Natural killer cell (primary cell): ENCODE results near the gene DTX2. TPM values are rescaled to one million over a fixed set of nuclear protein-coding genes. Genes with fewer than 3 reads are reported as not detected.
"Not testable (repeated sequence)": the region's sequence is repeated elsewhere in the genome, so short reads cannot be mapped to it uniquely, and the experiment has no call there.

ENCODE experiments used
- ATAC-seq, 3 donors: fragments of 150-1000 bp in 2 of 3; fragments of 200-7000 bp in 1 of 3; cut with Tn5 transposase; 1 replicate in 1 of 3; 2 replicates in 2 of 3; pipeline ENCODE4 v1.10.0; 2021; ENCODE audit warnings: mild to moderate bottlenecking in 2 of 3, moderate library complexity in 2 of 3
- DNase-seq, 2 donors: peaks; one replicate each; pipeline versions ENCODE4 v3.0.0 to v3.0.0-alpha.2; 2013 to 2021; ENCODE audit warnings: mixed read lengths in 1 of 2
- H3K27ac ChIP-seq: one replicate; pipeline ENCODE4 v1.5.1; 2013; ENCODE audit warnings: mild to moderate bottlenecking, low read length
- H3K27me3 ChIP-seq: one replicate; pipeline ENCODE4 v1.6.1; 2013; ENCODE audit warnings: low read length; ENCODE audit not compliant: control insufficient read depth, insufficient read depth
- H3K36me3 ChIP-seq: one replicate; pipeline ENCODE4 v1.6.1; 2013; ENCODE audit warnings: low read length; ENCODE audit not compliant: control insufficient read depth, insufficient read depth
- H3K4me1 ChIP-seq: one replicate; pipeline ENCODE4 v1.6.1; 2013; ENCODE audit warnings: low read length; ENCODE audit not compliant: control insufficient read depth, insufficient read depth
- H3K4me3 ChIP-seq: one replicate; pipeline ENCODE4 v1.5.1; 2013; ENCODE audit warnings: low read length
- H3K9me3 ChIP-seq: one replicate; pipeline ENCODE4 v1.6.1; 2013; ENCODE audit warnings: low read length; ENCODE audit not compliant: control insufficient read depth, insufficient read depth
- H3K27ac Mint-ChIP-seq, 2 donors: one replicate each; pipeline ENCODE4 v1.8.0; 2022; ENCODE audit warnings: mild to moderate bottlenecking in 2 of 2, mixed read lengths in 2 of 2, moderate library complexity in 1 of 2
- H3K27me3 Mint-ChIP-seq, 2 donors: one replicate each; pipeline ENCODE4 v1.8.0; 2022; ENCODE audit warnings: low read depth in 2 of 2, mixed read lengths in 2 of 2
- H3K36me3 Mint-ChIP-seq: one replicate; pipeline ENCODE4 v1.8.0; 2022; ENCODE audit warnings: mixed read lengths
- H3K4me1 Mint-ChIP-seq, 2 donors: one replicate each; pipeline ENCODE4 v1.8.0; 2022; ENCODE audit warnings: mixed read lengths in 2 of 2
- H3K4me3 Mint-ChIP-seq: one replicate; pipeline ENCODE4 v1.8.0; 2022; ENCODE audit warnings: mild to moderate bottlenecking, moderate library complexity, mixed read lengths
- H3K9me3 Mint-ChIP-seq, 2 donors: one replicate each; pipeline ENCODE4 v1.8.0; 2022; ENCODE audit warnings: mixed read lengths in 2 of 2
- WGBS: methylation state at CpG from one replicate; pipeline ENCODE4 v1.1.7; 2013; ENCODE audit warnings: missing lambda C conversion rate; ENCODE audit not compliant: insufficient coverage; 5-methylcytosine and 5-hydroxymethylcytosine counted together
- intact Hi-C: fragments of 100-400 bp; cut with micrococcal nuclease; formaldehyde crosslinking; loops from one replicate; pipeline ENCODE4 v1.14.2; 2022
- total RNA-seq, 4 donors: library from RNA; stranded (reverse); fragments of 120-200 nt in 1 of 4; gene quantifications; one replicate each; pipeline versions ENCODE4 v1.2.3 to v1.2.4, GENCODE V29; 2013 to 2022

The DTX2 gene
- total RNA-seq, 3 donors from 2014 or later (not counting 1 experiment from before 2014, with no cell fraction given): 32.3 to 48.3 (median 40.5) TPM

DNA sequence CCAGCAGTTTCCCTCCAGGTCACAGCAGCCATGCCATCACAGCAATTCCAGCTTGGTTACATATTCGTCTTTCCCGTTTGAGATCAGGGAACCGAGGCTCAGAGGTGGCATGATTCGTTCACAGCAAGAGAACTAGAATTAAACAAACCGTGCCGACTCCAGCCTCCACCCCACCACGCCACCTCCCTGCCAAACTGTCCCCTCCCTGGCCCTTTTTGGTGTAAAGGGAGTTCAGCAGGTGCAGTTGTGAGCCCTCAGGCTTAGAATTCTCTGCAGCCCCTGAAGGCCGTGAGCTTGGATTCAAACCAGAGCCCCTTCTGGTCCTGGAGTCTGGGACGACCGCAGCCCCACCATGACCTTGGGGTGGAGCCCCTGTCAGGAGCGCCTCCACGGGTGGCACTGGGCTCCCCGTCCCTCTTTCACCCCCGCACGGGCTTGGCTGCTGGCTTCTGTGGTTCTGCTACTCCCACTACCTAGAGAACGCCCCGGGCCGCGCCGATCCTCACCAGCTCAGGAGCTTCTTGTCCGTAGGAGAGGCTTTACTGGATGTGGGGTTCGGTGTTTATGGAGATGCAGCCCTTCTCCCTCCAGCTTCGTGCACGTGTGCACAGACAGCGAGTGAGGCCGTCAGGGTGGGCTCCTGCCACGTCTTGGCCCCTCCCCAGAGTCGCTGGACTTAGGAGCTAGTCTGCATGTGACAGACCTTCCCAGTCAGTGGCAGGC is 37.9 kb downstream of the DTX2 start:
- H3K27me3 Mint-ChIP-seq, H3K4me3 Mint-ChIP-seq, H3K27ac Mint-ChIP-seq, H3K9me3 ChIP-seq, H3K27ac ChIP-seq, H3K36me3 ChIP-seq, H3K27me3 ChIP-seq, H3K4me1 ChIP-seq, DNase-seq, H3K4me3 ChIP-seq, intact Hi-C loops, H3K9me3 Mint-ChIP-seq, H3K36me3 Mint-ChIP-seq, ATAC-seq, H3K4me1 Mint-ChIP-seq: not testable (repeated sequence)
- 83% methylated on average over 6 of the region's 28 CpGs for WGBS

DNA sequence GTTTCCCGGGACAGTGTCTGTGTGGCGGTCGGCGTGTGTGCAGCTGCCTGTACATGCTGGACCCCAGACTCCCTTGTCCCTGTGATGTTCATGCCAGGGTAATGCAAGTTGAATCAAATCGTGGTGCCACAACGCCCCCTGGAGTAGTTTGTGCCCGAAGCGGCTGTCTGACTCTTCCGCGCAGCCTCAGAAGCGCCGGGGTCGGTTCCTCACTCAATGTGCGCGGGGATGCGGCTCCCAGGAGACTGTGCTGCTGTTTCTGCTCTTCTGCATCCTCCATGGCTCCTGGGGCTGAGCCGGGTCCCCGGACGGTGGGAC is 38.4 kb downstream of the DTX2 start:
- intact Hi-C loops: loop anchor here (10.0 kb wide), 1 partner anchor 495 kb away; no protein-coding TSS in a partner anchor
- H3K4me1 Mint-ChIP-seq: not testable (repeated sequence)

DNA sequence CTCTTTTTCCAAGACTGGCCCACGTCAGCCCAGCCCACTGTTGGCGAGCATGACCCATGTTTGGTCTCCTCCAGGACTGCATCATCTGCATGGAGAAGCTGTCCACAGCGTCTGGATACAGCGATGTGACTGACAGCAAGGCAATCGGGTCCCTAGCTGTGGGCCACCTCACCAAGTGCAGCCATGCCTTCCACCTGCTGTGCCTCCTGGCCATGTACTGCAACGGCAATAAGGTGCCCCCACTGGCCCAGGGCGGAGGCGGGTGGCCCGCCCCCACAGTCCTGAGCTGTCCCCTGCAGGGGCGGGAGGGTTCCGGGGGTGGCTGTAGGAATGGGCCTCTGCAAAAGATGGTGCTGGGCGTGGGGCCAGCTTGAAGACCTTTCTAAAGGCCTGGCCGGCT is 40.7 kb downstream of the DTX2 start:
- 89% methylated on average over 13 of the region's 13 CpGs for WGBS
- intact Hi-C loops: loop anchor here (10.0 kb wide), 1 partner anchor 493 kb away; no protein-coding TSS in a partner anchor
- H3K27ac ChIP-seq, DNase-seq, H3K9me3 Mint-ChIP-seq, H3K27me3 ChIP-seq, H3K4me3 Mint-ChIP-seq, H3K4me1 ChIP-seq, H3K9me3 ChIP-seq, ATAC-seq, H3K36me3 Mint-ChIP-seq, H3K4me1 Mint-ChIP-seq, H3K36me3 ChIP-seq, H3K27ac Mint-ChIP-seq, H3K4me3 ChIP-seq, H3K27me3 Mint-ChIP-seq: not testable (repeated sequence)

More for the DNA sequence above, 38.4 kb downstream of the DTX2 start:
- not testable (repeated sequence) for H3K4me3 ChIP-seq, H3K27me3 ChIP-seq, H3K9me3 ChIP-seq, H3K4me1 ChIP-seq, H3K27ac Mint-ChIP-seq, DNase-seq, H3K27ac ChIP-seq, H3K4me3 Mint-ChIP-seq, H3K36me3 ChIP-seq, H3K36me3 Mint-ChIP-seq, H3K9me3 Mint-ChIP-seq, H3K27me3 Mint-ChIP-seq
- ATAC-seq: peak in 1 of 3 donors; percentile 38
- WGBS: no CpG with 5 or more reads among the region's 19 CpGs

GRCh38 chr7:76502836-76503235 is 41.3 kb downstream of the DTX2 start:
- H3K27me3 Mint-ChIP-seq, H3K27me3 ChIP-seq, H3K4me1 Mint-ChIP-seq, H3K4me3 Mint-ChIP-seq, H3K4me1 ChIP-seq, H3K4me3 ChIP-seq, H3K36me3 Mint-ChIP-seq, DNase-seq, H3K9me3 Mint-ChIP-seq, H3K36me3 ChIP-seq, H3K27ac ChIP-seq, H3K27ac Mint-ChIP-seq, ATAC-seq, H3K9me3 ChIP-seq: not testable (repeated sequence)
- 93% methylated on average over 15 of the region's 16 CpGs for WGBS
- intact Hi-C loops: loop anchor here (10.0 kb wide), 1 partner anchor 492 kb away; no protein-coding TSS in a partner anchor

DNA sequence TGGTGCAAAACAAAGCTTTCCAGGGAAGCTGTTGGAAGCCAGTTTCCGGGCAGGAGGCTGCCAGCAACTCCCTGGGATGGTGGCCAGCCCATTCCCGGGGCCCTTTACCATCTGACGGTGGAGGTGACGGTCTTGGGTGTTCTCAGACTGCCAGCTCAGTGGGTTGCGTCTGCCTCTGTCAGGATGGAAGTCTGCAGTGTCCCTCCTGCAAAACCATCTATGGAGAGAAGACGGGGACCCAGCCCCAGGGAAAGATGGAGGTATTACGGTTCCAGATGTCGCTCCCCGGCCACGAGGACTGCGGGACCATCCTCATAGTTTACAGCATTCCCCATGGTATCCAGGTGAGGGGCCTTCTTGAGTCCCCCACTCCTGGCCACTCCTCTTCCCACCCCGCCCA is 41.7 kb downstream of the DTX2 start:
- DNase-seq, H3K4me1 ChIP-seq, H3K36me3 ChIP-seq, H3K27ac ChIP-seq, H3K27me3 ChIP-seq, H3K36me3 Mint-ChIP-seq, H3K4me3 Mint-ChIP-seq, H3K27ac Mint-ChIP-seq, H3K4me3 ChIP-seq, H3K27me3 Mint-ChIP-seq, ATAC-seq, H3K4me1 Mint-ChIP-seq, H3K9me3 ChIP-seq, H3K9me3 Mint-ChIP-seq: not testable (repeated sequence)
- intact Hi-C loops: loop anchor here (10.0 kb wide), 1 partner anchor 492 kb away; no protein-coding TSS in a partner anchor
- WGBS: 99% methylated on average over 11 of the region's 12 CpGs

DNA sequence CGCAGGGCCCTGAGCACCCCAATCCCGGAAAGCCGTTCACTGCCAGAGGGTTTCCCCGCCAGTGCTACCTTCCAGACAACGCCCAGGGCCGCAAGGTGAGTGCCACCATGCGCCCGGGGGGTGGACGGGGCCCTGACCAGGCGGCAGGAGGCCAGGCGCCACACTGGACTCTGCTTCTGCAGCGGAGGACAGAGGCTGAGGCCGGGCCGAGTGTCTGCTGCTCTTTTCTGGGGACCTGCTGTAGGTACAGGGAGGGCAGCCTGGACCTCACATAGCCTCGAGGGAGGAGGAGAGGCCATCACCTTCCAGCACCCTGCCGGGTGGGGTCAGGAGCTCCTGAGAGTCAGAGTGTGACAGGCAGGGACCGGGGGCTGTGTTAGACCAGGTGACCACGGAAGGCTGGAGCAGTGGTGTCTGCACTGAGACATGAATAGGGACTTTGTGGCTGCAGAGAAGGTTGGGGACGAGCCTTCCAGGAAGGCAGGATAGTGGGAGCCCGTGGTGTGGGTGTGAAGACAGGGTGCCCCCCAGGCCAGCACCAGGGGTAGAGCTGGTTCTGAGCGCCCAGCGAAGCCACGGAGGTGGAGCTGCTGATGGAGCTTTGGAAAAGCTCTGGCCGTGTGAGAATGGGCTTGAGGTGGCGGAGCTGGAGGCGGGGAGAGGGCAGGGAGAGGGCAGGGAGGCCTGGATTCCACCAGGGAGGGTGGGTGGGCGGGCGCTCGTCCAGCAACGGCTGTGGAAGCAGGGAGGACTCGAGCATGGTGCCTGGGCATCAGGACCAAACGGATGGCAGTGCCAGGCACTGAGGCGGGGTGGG is 43.0 kb downstream of the DTX2 start:
- intact Hi-C loops: loop anchor here (10.0 kb wide), 1 partner anchor 490 kb away; no protein-coding TSS in a partner anchor
- ATAC-seq, H3K4me3 Mint-ChIP-seq: not testable (repeated sequence)

More for the DNA sequence above, 43.0 kb downstream of the DTX2 start:
- H3K36me3 Mint-ChIP-seq, H3K27ac Mint-ChIP-seq, H3K27me3 ChIP-seq, H3K4me3 ChIP-seq, H3K9me3 Mint-ChIP-seq, H3K4me1 Mint-ChIP-seq, H3K27me3 Mint-ChIP-seq, DNase-seq, H3K36me3 ChIP-seq, H3K9me3 ChIP-seq, H3K4me1 ChIP-seq, H3K27ac ChIP-seq: not testable (repeated sequence)
- 93% methylated on average over 19 of the region's 33 CpGs for WGBS
